IMR-90 (cell line): Measurements from ENCODE around the gene RPP21. TPM values are rescaled to one million over a fixed set of nuclear protein-coding genes. Genes with fewer than 3 reads are reported as not detected.

Experiments
- ATAC-seq: fragments of 200-7000 bp; cut with Tn5 transposase; 2 replicates; pipeline ENCODE4 v1.9.1; 2020; ENCODE audit warnings: low read depth, mild to moderate bottlenecking, moderate library complexity
- BruUV-seq: library from RNA; stranded (reverse); fragments of 400-500 nt; replicated peaks from 2 replicates; lab custom pipeline; 2021; lab: Mats Ljungman, UMichigan
- CTCF ChIA-PET: fragments of 300-600 bp; formaldehyde crosslinking; extraction: SDS; loops from one replicate; lab custom pipeline; 2021; ENCODE audit warnings: antibody characterized with exemption; lab: Yijun Ruan, JAX
- POLR2A ChIA-PET: fragments of 300-600 bp; sonication (Branson Sonifier 250); formaldehyde crosslinking; loops from one replicate; lab custom pipeline; 2022; ENCODE audit warnings: antibody characterized with exemption; ENCODE audit not compliant: unreplicated experiment; lab: Charles Lee
- DNase-seq: peaks from one replicate; pipeline ENCODE4 v3.0.0; 2013
- H2AFZ ChIP-seq: replicated peaks from 2 replicates; pipeline ENCODE3; 2013; ENCODE audit warnings: low read length, mild to moderate bottlenecking; ENCODE audit not compliant: poor library complexity
- H2AK5ac ChIP-seq: 2 replicates; pipeline ENCODE4 v1.6.1; 2013; ENCODE audit warnings: low read depth, low read length, inconsistent platforms
- H2AK9ac ChIP-seq: replicated peaks from 2 replicates; pipeline ENCODE3; 2013; ENCODE audit warnings: mild to moderate bottlenecking, low read depth, low read length, moderate library complexity; ENCODE audit not compliant: poor library complexity
- H2BK120ac ChIP-seq: 2 replicates; pipeline ENCODE4 v1.6.1; 2013; ENCODE audit warnings: low read depth, low read length, inconsistent platforms
- H2BK15ac ChIP-seq: 3 replicates; pipeline ENCODE4 v1.6.1; 2013; ENCODE audit warnings: low read depth, low read length, inconsistent platforms
- H2BK20ac ChIP-seq: 2 replicates; pipeline ENCODE4 v1.6.1; 2013; ENCODE audit warnings: low read depth, mild to moderate bottlenecking, inconsistent platforms, low read length, moderate library complexity
- H2BK5ac ChIP-seq: 2 replicates; pipeline ENCODE4 v1.6.1; 2013; ENCODE audit warnings: mild to moderate bottlenecking, low read depth, low read length, inconsistent platforms; ENCODE audit not compliant: poor library complexity, severe bottlenecking
- H3K14ac ChIP-seq: replicated peaks from 2 replicates; pipeline ENCODE4 v1.6.1; 2013; ENCODE audit warnings: low read depth, low read length, inconsistent platforms
- H3K18ac ChIP-seq: 2 replicates; pipeline ENCODE4 v1.6.1; 2013; ENCODE audit warnings: low read depth, low read length, control low read depth
- H3K23ac ChIP-seq: 2 replicates; pipeline ENCODE4 v1.6.1; 2013; ENCODE audit warnings: low read depth, low read length, inconsistent platforms
- H3K27ac ChIP-seq: 2 replicates; pipeline ENCODE4 v1.5.1; 2013; ENCODE audit warnings: mild to moderate bottlenecking, control low read depth, low read length; ENCODE audit not compliant: insufficient read depth
- H3K27me3 ChIP-seq: 2 replicates; pipeline ENCODE4 v1.6.1; 2013; ENCODE audit warnings: low read length; ENCODE audit not compliant: control insufficient read depth, insufficient read depth
- H3K36me3 ChIP-seq: 2 replicates; pipeline ENCODE4 v1.6.1; 2013; ENCODE audit warnings: low read length, mixed read lengths; ENCODE audit not compliant: control insufficient read depth, insufficient read depth
- H3K4ac ChIP-seq: 2 replicates; pipeline ENCODE4 v1.6.1; 2013; ENCODE audit warnings: low read depth, low read length, inconsistent platforms
- H3K4me1 ChIP-seq: 2 replicates; pipeline ENCODE4 v1.6.1; 2013; ENCODE audit warnings: low read length, mixed read lengths; ENCODE audit not compliant: control insufficient read depth, insufficient read depth
- H3K4me2 ChIP-seq: 2 replicates; pipeline ENCODE4 v1.6.1; 2013; ENCODE audit warnings: low read depth, mild to moderate bottlenecking, control low read depth, low read length, moderate library complexity
- H3K4me3 ChIP-seq: 2 replicates; pipeline ENCODE4 v1.5.1; 2013; ENCODE audit warnings: low read depth, mild to moderate bottlenecking, control low read depth, low read length, moderate library complexity; ENCODE audit not compliant: insufficient read depth
- H3K56ac ChIP-seq: 2 replicates; pipeline ENCODE4 v1.6.1; 2013; ENCODE audit warnings: low read length, inconsistent platforms; ENCODE audit not compliant: insufficient read depth; ENCODE audit errors: extremely low read depth
- H3K79me1 ChIP-seq, 2 experiments: 2 replicates each; pipeline ENCODE4 v1.6.1; 2013; ENCODE audit warnings: low read length in 2 of 2, inconsistent platforms in 1 of 2, low read depth in 1 of 2
- H3K9ac ChIP-seq: 2 replicates; pipeline ENCODE4 v1.6.1; 2013; ENCODE audit warnings: low read depth, low read length, control low read depth
- H3K9me1 ChIP-seq: 2 replicates; pipeline ENCODE4 v1.6.1; 2013; ENCODE audit warnings: low read length, inconsistent platforms; ENCODE audit not compliant: insufficient read depth
- H3K9me3 ChIP-seq: 2 replicates; pipeline ENCODE4 v1.6.1; 2013; ENCODE audit warnings: low read length; ENCODE audit not compliant: control insufficient read depth, insufficient read depth
- H4K20me1 ChIP-seq: 2 replicates; pipeline ENCODE4 v1.6.1; 2013; ENCODE audit warnings: low read length, inconsistent platforms; ENCODE audit not compliant: insufficient read depth
- H4K5ac ChIP-seq: 2 replicates; pipeline ENCODE4 v1.6.1; 2013; ENCODE audit warnings: mild to moderate bottlenecking, low read depth, low read length, control low read depth
- H4K8ac ChIP-seq, 2 experiments: 2 replicates each; pipeline ENCODE4 v1.6.1; 2013; ENCODE audit warnings: low read depth in 2 of 2, low read length in 2 of 2, control low read depth in 1 of 2, inconsistent platforms in 1 of 2
- H4K91ac ChIP-seq: 2 replicates; pipeline ENCODE4 v1.6.1; 2013; ENCODE audit warnings: low read depth, low read length, inconsistent platforms; ENCODE audit not compliant: insufficient read depth
- CEBPB ChIP-seq: IDR thresholded peaks from 2 replicates; pipeline ENCODE4 v1.6.1; 2012; ENCODE audit warnings: low read depth, low read length, improper control_type of control experiment
- CHD1 ChIP-seq: IDR thresholded peaks from 2 replicates; pipeline ENCODE4 v1.6.1; 2012; ENCODE audit warnings: low read depth, low read length, improper control_type of control experiment
- ELK1 ChIP-seq: fragments of 150-350 bp; IDR thresholded peaks from 2 replicates; pipeline ENCODE4 v1.6.1; 2016; ENCODE audit warnings: low read depth, mild to moderate bottlenecking, low read length, moderate library complexity, borderline replicate concordance
- MAFK ChIP-seq: IDR thresholded peaks from 2 replicates; pipeline ENCODE4 v1.6.1; 2012; ENCODE audit warnings: low read depth, low read length, improper control_type of control experiment
- MAZ ChIP-seq: IDR thresholded peaks from 2 replicates; pipeline ENCODE4 v1.6.1; 2012; ENCODE audit warnings: low read depth, mild to moderate bottlenecking, low read length, improper control_type of control experiment, moderate library complexity, borderline replicate concordance
- MXI1 ChIP-seq: IDR thresholded peaks from 2 replicates; pipeline ENCODE4 v1.6.1; 2012; ENCODE audit warnings: low read depth, mild to moderate bottlenecking, low read length, moderate library complexity, borderline replicate concordance
- RCOR1 ChIP-seq: IDR thresholded peaks from 2 replicates; pipeline ENCODE4 v1.6.1; 2012; ENCODE audit warnings: mild to moderate bottlenecking, low read length, improper control_type of control experiment; ENCODE audit not compliant: insufficient replicate concordance
- RFX5 ChIP-seq: IDR thresholded peaks from 2 replicates; pipeline ENCODE4 v1.8.0; 2012; ENCODE audit warnings: low read depth, mild to moderate bottlenecking, low read length, moderate library complexity
- WGBS, 2 experiments: methylation state at CpG; one replicate each; pipeline versions ENCODE4 v1.1.5 to v1.1.7; 2013; ENCODE audit warnings: missing lambda C conversion rate in 2 of 2; ENCODE audit not compliant: insufficient read length in 1 of 2; ENCODE audit errors: extremely low coverage in 2 of 2; 5-methylcytosine and 5-hydroxymethylcytosine counted together
- dilution Hi-C: fragments of 300-500 bp; cut with HindIII; formaldehyde crosslinking; loops from one replicate; pipeline ENCODE4 v1.14.3; 2018; ENCODE audit warnings: low sequenced_read_pairs; ENCODE audit not compliant: unreplicated experiment
- in situ Hi-C: fragments of 300-500 bp; cut with MboI; formaldehyde crosslinking; loops from 3 replicates; pipeline ENCODE4 v1.14.3; 2019; ENCODE audit warnings: low sequenced_read_pairs, inconsistent platforms, mixed read lengths
- intact Hi-C: fragments of 100-400 bp; cut with micrococcal nuclease; formaldehyde crosslinking; loops from 2 replicates; pipeline ENCODE4 v1.10.0; 2022
- polyA plus RNA-seq, 3 experiments: library from polyadenylated mRNA; depleted of rRNA; stranded (reverse); fragments of >200 nt; gene quantifications; 2 replicates each; pipeline ENCODE4 v1.2.3, GENCODE V29; 2012; ENCODE audit warnings: low replicate concordance in 1 of 3
- total RNA-seq: library from RNA; depleted of rRNA; stranded (reverse); fragments of >200 nt; gene quantifications from 2 replicates; pipeline ENCODE4 v1.2.3, GENCODE V29; 2012
- TF ChIP-seq, protein P1 (sequence below): fragments of 150-350 bp; IDR thresholded peaks from 2 replicates; pipeline ENCODE4 v1.6.1; 2017; ENCODE audit warnings: mild to moderate bottlenecking, antibody characterized with exemption, low read length, low read depth

RPP21 gene
- total and polyA plus RNA-seq, 2 of the 4 experiments (the other 2 are of a cell fraction): 28.9 to 79.1 TPM

GRCh38 chr6:30311101-30311500 lies 33.9 kb upstream of the RPP21 start:
- no TSS peak for BruUV-seq
- in situ Hi-C loops (no loop called here), intact Hi-C loops (no loop called here), dilution Hi-C loops (no loop called here)
- Histone ChIP-seq H3K27ac (no peak overlapping the region), H3K9ac (no peak overlapping the region), H3K4me2 (no peak overlapping the region), H2AFZ (no peak overlapping the region), H3K27me3 (no peaks in the 10 kb centered on the region), H3K9me1 (peaks cover 9% of the 10 kb centered on the region), H2AK5ac (no peak overlapping the region), H3K23ac (no peak overlapping the region), H2BK20ac (no peak overlapping the region), H3K56ac (no peak overlapping the region), H2BK15ac (no peak overlapping the region), H2BK5ac (no peak overlapping the region), H3K14ac (no peak overlapping the region), H4K91ac (no peak overlapping the region), H3K18ac (no peak overlapping the region), H2BK120ac (no peak overlapping the region), H3K4me1 (no peaks in the 10 kb centered on the region), H3K4me3 (no peak overlapping the region), H3K4ac (no peak overlapping the region), H4K5ac (no peak overlapping the region), H3K79me1 (peaks cover 53 to 79% of the 10 kb centered on the region in 2 experiments), H4K20me1 (peaks cover 77% of the 10 kb centered on the region), H2AK9ac (no peak overlapping the region), H3K9me3 (no peaks in the 10 kb centered on the region), H3K36me3 (peaks cover 12% of the 10 kb centered on the region), H4K8ac (no peak overlapping the region)
- TF ChIP-seq CHD1 (no peak), ELK1 (no peak), RFX5 (no peak), CEBPB (no peak), MXI1 (no peak), MAZ (no peak), MAFK (no peak), RCOR1 (no peak)
- TF ChIP-seq, protein P1, sequence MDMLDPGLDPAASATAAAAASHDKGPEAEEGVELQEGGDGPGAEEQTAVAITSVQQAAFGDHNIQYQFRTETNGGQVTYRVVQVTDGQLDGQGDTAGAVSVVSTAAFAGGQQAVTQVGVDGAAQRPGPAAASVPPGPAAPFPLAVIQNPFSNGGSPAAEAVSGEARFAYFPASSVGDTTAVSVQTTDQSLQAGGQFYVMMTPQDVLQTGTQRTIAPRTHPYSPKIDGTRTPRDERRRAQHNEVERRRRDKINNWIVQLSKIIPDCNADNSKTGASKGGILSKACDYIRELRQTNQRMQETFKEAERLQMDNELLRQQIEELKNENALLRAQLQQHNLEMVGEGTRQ: no peak
- ChIA-PET POLR2A (no interaction called here), CTCF (no interaction called here)
- whole genome bisulfite sequencing, 2 experiments: no CpG with 5 or more reads among the region's 3 CpGs
- no peak for DNase-seq
- ATAC-seq: no peak
